ENCODE data around the gene PLA2G1B. TPM values are rescaled to one million over a fixed set of nuclear protein-coding genes. Genes with fewer than 3 reads are reported as not detected.

Gene PLA2G1B
- total and polyA plus RNA-seq, 9 of the 15 experiments (the other 6 are each of a cell fraction or from before 2014, with no cell fraction given): 1.4 TPM; not detected in 8

DNA sequence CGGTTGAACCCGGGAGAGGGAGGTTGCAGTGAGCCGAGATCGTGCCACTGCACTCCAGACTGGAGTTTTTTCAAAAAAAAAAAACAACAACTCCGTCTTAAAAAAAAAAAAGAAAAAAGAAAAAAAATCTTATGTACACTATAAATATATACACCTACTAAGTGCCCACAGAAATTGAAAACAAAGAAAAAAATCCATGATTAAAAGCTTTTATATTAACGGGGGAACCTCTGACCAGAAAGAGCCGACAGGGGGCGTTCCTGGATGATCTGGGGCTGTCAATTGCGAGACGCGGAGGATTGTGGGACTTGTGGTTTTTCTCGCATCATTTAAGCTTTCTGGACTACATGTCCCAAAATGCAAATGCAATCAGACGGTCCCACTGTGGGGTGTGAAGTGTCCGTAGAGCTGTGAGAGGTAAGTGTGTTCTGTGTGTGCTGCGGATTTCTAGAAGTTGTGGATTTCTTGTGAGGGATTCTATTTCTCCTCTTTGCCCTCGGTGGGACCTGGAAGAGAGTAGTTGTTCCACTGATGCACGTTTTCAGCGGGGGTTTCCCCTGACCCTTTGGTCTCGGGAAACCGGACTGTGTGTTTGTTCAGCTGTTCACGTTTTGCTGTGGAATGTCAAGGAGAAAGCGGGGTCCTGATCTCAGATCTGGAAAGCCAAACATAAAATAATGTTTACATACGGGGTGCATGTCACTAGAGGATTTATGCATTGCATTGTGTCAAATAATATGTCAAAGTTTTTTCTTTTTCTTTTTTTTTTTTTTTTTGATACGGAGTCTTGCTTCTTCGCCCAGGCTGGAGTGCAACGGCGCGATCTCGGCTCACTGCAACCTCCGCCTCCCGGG is 25.4 kb downstream of the PLA2G1B start, which contains the start of gene SIRT4 (continued):
- TF ChIP-seq, protein P1, sequence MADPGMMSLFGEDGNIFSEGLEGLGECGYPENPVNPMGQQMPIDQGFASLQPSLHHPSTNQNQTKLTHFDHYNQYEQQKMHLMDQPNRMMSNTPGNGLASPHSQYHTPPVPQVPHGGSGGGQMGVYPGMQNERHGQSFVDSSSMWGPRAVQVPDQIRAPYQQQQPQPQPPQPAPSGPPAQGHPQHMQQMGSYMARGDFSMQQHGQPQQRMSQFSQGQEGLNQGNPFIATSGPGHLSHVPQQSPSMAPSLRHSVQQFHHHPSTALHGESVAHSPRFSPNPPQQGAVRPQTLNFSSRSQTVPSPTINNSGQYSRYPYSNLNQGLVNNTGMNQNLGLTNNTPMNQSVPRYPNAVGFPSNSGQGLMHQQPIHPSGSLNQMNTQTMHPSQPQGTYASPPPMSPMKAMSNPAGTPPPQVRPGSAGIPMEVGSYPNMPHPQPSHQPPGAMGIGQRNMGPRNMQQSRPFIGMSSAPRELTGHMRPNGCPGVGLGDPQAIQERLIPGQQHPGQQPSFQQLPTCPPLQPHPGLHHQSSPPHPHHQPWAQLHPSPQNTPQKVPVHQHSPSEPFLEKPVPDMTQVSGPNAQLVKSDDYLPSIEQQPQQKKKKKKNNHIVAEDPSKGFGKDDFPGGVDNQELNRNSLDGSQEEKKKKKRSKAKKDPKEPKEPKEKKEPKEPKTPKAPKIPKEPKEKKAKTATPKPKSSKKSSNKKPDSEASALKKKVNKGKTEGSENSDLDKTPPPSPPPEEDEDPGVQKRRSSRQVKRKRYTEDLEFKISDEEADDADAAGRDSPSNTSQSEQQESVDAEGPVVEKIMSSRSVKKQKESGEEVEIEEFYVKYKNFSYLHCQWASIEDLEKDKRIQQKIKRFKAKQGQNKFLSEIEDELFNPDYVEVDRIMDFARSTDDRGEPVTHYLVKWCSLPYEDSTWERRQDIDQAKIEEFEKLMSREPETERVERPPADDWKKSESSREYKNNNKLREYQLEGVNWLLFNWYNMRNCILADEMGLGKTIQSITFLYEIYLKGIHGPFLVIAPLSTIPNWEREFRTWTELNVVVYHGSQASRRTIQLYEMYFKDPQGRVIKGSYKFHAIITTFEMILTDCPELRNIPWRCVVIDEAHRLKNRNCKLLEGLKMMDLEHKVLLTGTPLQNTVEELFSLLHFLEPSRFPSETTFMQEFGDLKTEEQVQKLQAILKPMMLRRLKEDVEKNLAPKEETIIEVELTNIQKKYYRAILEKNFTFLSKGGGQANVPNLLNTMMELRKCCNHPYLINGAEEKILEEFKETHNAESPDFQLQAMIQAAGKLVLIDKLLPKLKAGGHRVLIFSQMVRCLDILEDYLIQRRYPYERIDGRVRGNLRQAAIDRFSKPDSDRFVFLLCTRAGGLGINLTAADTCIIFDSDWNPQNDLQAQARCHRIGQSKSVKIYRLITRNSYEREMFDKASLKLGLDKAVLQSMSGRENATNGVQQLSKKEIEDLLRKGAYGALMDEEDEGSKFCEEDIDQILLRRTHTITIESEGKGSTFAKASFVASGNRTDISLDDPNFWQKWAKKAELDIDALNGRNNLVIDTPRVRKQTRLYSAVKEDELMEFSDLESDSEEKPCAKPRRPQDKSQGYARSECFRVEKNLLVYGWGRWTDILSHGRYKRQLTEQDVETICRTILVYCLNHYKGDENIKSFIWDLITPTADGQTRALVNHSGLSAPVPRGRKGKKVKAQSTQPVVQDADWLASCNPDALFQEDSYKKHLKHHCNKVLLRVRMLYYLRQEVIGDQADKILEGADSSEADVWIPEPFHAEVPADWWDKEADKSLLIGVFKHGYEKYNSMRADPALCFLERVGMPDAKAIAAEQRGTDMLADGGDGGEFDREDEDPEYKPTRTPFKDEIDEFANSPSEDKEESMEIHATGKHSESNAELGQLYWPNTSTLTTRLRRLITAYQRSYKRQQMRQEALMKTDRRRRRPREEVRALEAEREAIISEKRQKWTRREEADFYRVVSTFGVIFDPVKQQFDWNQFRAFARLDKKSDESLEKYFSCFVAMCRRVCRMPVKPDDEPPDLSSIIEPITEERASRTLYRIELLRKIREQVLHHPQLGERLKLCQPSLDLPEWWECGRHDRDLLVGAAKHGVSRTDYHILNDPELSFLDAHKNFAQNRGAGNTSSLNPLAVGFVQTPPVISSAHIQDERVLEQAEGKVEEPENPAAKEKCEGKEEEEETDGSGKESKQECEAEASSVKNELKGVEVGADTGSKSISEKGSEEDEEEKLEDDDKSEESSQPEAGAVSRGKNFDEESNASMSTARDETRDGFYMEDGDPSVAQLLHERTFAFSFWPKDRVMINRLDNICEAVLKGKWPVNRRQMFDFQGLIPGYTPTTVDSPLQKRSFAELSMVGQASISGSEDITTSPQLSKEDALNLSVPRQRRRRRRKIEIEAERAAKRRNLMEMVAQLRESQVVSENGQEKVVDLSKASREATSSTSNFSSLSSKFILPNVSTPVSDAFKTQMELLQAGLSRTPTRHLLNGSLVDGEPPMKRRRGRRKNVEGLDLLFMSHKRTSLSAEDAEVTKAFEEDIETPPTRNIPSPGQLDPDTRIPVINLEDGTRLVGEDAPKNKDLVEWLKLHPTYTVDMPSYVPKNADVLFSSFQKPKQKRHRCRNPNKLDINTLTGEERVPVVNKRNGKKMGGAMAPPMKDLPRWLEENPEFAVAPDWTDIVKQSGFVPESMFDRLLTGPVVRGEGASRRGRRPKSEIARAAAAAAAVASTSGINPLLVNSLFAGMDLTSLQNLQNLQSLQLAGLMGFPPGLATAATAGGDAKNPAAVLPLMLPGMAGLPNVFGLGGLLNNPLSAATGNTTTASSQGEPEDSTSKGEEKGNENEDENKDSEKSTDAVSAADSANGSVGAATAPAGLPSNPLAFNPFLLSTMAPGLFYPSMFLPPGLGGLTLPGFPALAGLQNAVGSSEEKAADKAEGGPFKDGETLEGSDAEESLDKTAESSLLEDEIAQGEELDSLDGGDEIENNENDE (IDR thresholded peaks at IDR 0.05; ENCODE audit: low read depth, low read length): no peak
- TF ChIP-seq FOXA3 (CRISPR knock-in tag; conservative IDR thresholded peaks at IDR 0.05 in 1 of 2, IDR thresholded peaks at IDR 0.05 in 1 of 2) (peak; percentile 99), POLR2B (IDR thresholded peaks at IDR 0.05; ENCODE audit: low read depth, partially characterized antibody) (peak; percentile 48), GABPB2 (CRISPR knock-in tag; conservative IDR thresholded peaks at IDR 0.05) (no peak), CXXC5 (CRISPR knock-in tag; IDR thresholded peaks at IDR 0.05) (peak; percentile 62; the same call in 1 of the 2 replicates), NCOA2 (IDR thresholded peaks at IDR 0.05; ENCODE audit: partially characterized antibody in 2 of 2) (no peak), JUND (IDR thresholded peaks at IDR 0.05; ENCODE audit: borderline replicate concordance, low read depth, low read length) (peak; percentile 87), JUND (tag; IDR thresholded peaks at IDR 0.05; ENCODE audit: borderline replicate concordance, low read depth, low read length) (peak; percentile 63; the same call in 2 of the 3 replicates), SUPT5H (IDR thresholded peaks at IDR 0.05) (peak; percentile 61), HCFC1 (IDR thresholded peaks at IDR 0.05; ENCODE audit: low read depth, low read length) (peak; percentile 96), PHF8 (IDR thresholded peaks at IDR 0.05; ENCODE audit: borderline replicate concordance, low read length) (peak; percentile 29; the same call in 1 of the 2 replicates), ZNF766 (CRISPR knock-in tag; conservative IDR thresholded peaks at IDR 0.05) (peak; percentile 50; the same call in 1 of the 2 replicates), BMI1 (IDR thresholded peaks at IDR 0.05; ENCODE audit: low read length) (no peak), SRF (CRISPR knock-in tag; IDR thresholded peaks at IDR 0.05) (no peak), MBD2 (IDR thresholded peaks at IDR 0.05; ENCODE audit: borderline replicate concordance, low read depth) (peak; percentile 96)
- TF ChIP-seq, protein P2, sequence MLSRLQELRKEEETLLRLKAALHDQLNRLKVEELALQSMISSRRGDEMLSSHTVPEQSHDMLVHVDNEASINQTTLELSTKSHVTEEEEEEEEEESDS (CRISPR knock-in tag; IDR thresholded peaks at IDR 0.05): no peak

Data from K562 (cell line).